Endothelial cell of umbilical vein (primary cell): ENCODE measurements around the gene IDI2.

Source experiments
- CTCF ChIP-seq, 2 donors: IDR thresholded peaks; 1 replicate in 1 of 2; 2 replicates in 1 of 2; pipeline ENCODE4 v1.5.1; 2011; ENCODE audit warnings: low read length in 2 of 2, mild to moderate bottlenecking in 2 of 2, moderate library complexity in 2 of 2, control low read depth in 1 of 2, inconsistent platforms in 1 of 2, low read depth in 1 of 2; ENCODE audit not compliant: insufficient read depth in 1 of 2; ENCODE audit errors: extremely low read depth in 1 of 2
- EZH2 ChIP-seq: IDR thresholded peaks from 2 replicates; pipeline ENCODE4 v1.6.1; 2012; ENCODE audit warnings: borderline replicate concordance, low read depth, mild to moderate bottlenecking, moderate library complexity, low read length, inconsistent platforms; ENCODE audit not compliant: severe bottlenecking
- FOS ChIP-seq: IDR thresholded peaks from 2 replicates; pipeline ENCODE4 v1.6.1; 2011; ENCODE audit warnings: mild to moderate bottlenecking, low read length, moderate library complexity, borderline replicate concordance; ENCODE audit not compliant: insufficient read depth
- GATA2 ChIP-seq: IDR thresholded peaks from 2 replicates; pipeline ENCODE4 v1.7.0; 2011; ENCODE audit warnings: low read depth, mild to moderate bottlenecking, moderate library complexity, mixed read lengths, low read length; ENCODE audit not compliant: insufficient read length, insufficient read depth
- JUN ChIP-seq: IDR thresholded peaks from 2 replicates; pipeline ENCODE4 v1.6.1; 2011; ENCODE audit warnings: borderline replicate concordance, low read depth; ENCODE audit not compliant: insufficient read length, insufficient read depth
- MYC ChIP-seq: IDR thresholded peaks from one replicate; pipeline ENCODE4 v1.6.1; 2011; ENCODE audit warnings: mild to moderate bottlenecking, low read depth, low read length
- POLR2A ChIP-seq: IDR thresholded peaks from 2 replicates; pipeline ENCODE4 v1.6.1; 2012; ENCODE audit warnings: low read depth, mild to moderate bottlenecking, control low read depth, low read length
- POLR2AphosphoS5 ChIP-seq: IDR thresholded peaks from 2 replicates; pipeline ENCODE4 v1.6.1; 2012; ENCODE audit warnings: low read depth, mild to moderate bottlenecking, control low read depth, low read length, moderate library complexity; ENCODE audit not compliant: insufficient read depth
- TF ChIP-seq, protein P1 (sequence below): IDR thresholded peaks from 2 replicates; pipeline ENCODE4 v1.6.1; 2011; ENCODE audit not compliant: insufficient read depth, insufficient read length

DNA sequence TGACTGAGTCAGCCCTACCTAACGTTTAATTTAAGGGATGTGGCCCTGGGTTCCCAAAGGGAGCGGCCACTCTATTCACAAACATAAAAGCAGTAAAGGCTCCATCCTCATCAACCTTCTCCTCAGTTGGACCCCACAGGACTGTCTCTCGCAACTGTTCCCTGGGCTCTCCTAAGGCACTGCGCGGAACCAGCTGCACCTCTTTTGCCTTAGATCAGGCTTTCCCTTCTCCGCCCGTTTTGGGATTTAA, 38.1 kb downstream of the IDI2 start:
- TF ChIP-seq CTCF (IDR thresholded peaks at IDR 0.05; ENCODE audit: extremely low read depth in 1 of 2, insufficient read depth in 1 of 2, low read depth in 1 of 2, low read length in 2 of 2) (no peak), EZH2 (no peak), POLR2A (no peak), POLR2AphosphoS5 (no peak), MYC (no peak), JUN (no peak), GATA2 (no peak), FOS (no peak)
- TF ChIP-seq, protein P1, sequence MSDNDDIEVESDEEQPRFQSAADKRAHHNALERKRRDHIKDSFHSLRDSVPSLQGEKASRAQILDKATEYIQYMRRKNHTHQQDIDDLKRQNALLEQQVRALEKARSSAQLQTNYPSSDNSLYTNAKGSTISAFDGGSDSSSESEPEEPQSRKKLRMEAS: no peak
